Skeletal muscle tissue (tissue), 4 donors: ENCODE data around the gene MRPL44. TPM values are rescaled to one million over a fixed set of nuclear protein-coding genes. Genes with fewer than 3 reads are reported as not detected.
"Not testable (repeated sequence)": the region's sequence is repeated elsewhere in the genome, so short reads cannot be mapped to it uniquely, and the experiment has no call there.

Source experiments
- H3K27ac ChIP-seq: one replicate; pipeline ENCODE4 v1.7.0; 2013; ENCODE audit warnings: mild to moderate bottlenecking, low read depth, low read length, inconsistent platforms
- H3K27me3 ChIP-seq, 3 donors: one replicate each; pipeline ENCODE4 v1.7.0; 2013; ENCODE audit warnings: low read length in 3 of 3; ENCODE audit not compliant: control insufficient read depth in 3 of 3, insufficient read depth in 3 of 3
- H3K36me3 ChIP-seq, 3 donors: one replicate each; pipeline ENCODE4 v1.7.0; 2013; ENCODE audit warnings: low read length in 3 of 3; ENCODE audit not compliant: control insufficient read depth in 3 of 3, insufficient read depth in 3 of 3
- H3K4me1 ChIP-seq, 3 donors: one replicate each; pipeline ENCODE4 v1.7.0; 2013; ENCODE audit warnings: low read length in 3 of 3, mild to moderate bottlenecking in 3 of 3; ENCODE audit not compliant: control insufficient read depth in 3 of 3, insufficient read depth in 3 of 3
- H3K4me3 ChIP-seq, 3 donors: one replicate each; pipeline ENCODE4 v1.7.0; 2013; ENCODE audit warnings: low read length in 3 of 3
- H3K9ac ChIP-seq, 3 donors: one replicate each; pipeline ENCODE4 v1.7.0; 2013; ENCODE audit warnings: low read length in 3 of 3, mild to moderate bottlenecking in 3 of 3, moderate library complexity in 2 of 3, low read depth in 1 of 3
- H3K9me3 ChIP-seq, 3 donors: one replicate each; pipeline ENCODE4 v1.7.0; 2013; ENCODE audit warnings: low read length in 3 of 3; ENCODE audit not compliant: control insufficient read depth in 3 of 3
- total RNA-seq: library from RNA; depleted of rRNA; stranded (reverse); fragments of >200 nt; gene quantifications from one replicate; pipeline ENCODE4 v1.2.3, GENCODE V29; 2014
- donor health status: Osteomylitis.

MRPL44 gene
- total RNA-seq, 1 donor from 2014 or later, result 30.3 TPM

- Histone ChIP-seq H3K36me3 (no peaks in the 10 kb centered on the region), H3K9ac (no peak overlapping the region), H3K27me3 (no peaks in the 10 kb centered on the region), H3K4me3 (no peak overlapping the region), H3K27ac (no peak overlapping the region), H3K9me3 (no peaks in the 10 kb centered on the region), H3K4me1 (peaks cover 5 to 20% (median 13%) of the 10 kb centered on the region in 3 donors)
Measured at GRCh38 chr2:223998948-223999347, 41.7 kb downstream of the MRPL44 start.

GRCh38 chr2:223999862-224000261 lies 42.6 kb downstream of the MRPL44 start:
- peaks cover 10 to 26% (median 19%) of the 10 kb centered on the region in 3 donors for H3K4me1 ChIP-seq
- H3K36me3 ChIP-seq, result no peaks in the 10 kb centered on the region
- H3K9me3 ChIP-seq, result no peaks in the 10 kb centered on the region
- peak overlapping the region; percentile 39 for H3K27ac ChIP-seq
- H3K9ac ChIP-seq, result peak overlapping the region in 2 of 3 donors; percentile 13 to 60
- H3K27me3 ChIP-seq, result no peaks in the 10 kb centered on the region
- peak overlapping the region in 2 of 3 donors; percentile 39 to 54 for H3K4me3 ChIP-seq

GRCh38 chr2:224000662-224001061 lies 43.4 kb downstream of the MRPL44 start:
- not testable (repeated sequence) for H3K36me3 ChIP-seq, H3K9me3 ChIP-seq, H3K9ac ChIP-seq, H3K4me3 ChIP-seq, H3K27ac ChIP-seq, H3K27me3 ChIP-seq
- H3K4me1 ChIP-seq, result peaks cover 14 to 26% (median 19%) of the 10 kb centered on the region in 3 donors

GRCh38 chr2:224004105-224004695 lies 46.9 kb downstream of the MRPL44 start:
- peak overlapping the region in 1 of 3 donors; percentile 14 for H3K4me3 ChIP-seq
- peak overlapping the region; percentile 10 for H3K27ac ChIP-seq
- no peaks in the 10 kb centered on the region for H3K36me3 ChIP-seq
- no peaks in the 10 kb centered on the region for H3K9me3 ChIP-seq
- H3K9ac ChIP-seq, result peak overlapping the region in 2 of 3 donors; percentile 35 to 51
- H3K4me1 ChIP-seq, result peaks cover 14 to 32% (median 19%) of the 10 kb centered on the region in 3 donors
- peaks cover 0 to 2% (median 0%) of the 10 kb centered on the region in 3 donors for H3K27me3 ChIP-seq

GRCh38 chr2:224008702-224009261 lies 51.5 kb downstream of the MRPL44 start:
- Histone ChIP-seq H3K4me1 (peaks cover 9 to 22% (median 9%) of the 10 kb centered on the region in 3 donors), H3K27ac (no peak overlapping the region), H3K9me3 (no peaks in the 10 kb centered on the region), H3K9ac (peak overlapping the region in 1 of 3 donors; percentile 24), H3K27me3 (peaks cover 0 to 2% (median 0%) of the 10 kb centered on the region in 3 donors), H3K36me3 (no peaks in the 10 kb centered on the region), H3K4me3 (peak overlapping the region in 1 of 3 donors; percentile 9)

DNA sequence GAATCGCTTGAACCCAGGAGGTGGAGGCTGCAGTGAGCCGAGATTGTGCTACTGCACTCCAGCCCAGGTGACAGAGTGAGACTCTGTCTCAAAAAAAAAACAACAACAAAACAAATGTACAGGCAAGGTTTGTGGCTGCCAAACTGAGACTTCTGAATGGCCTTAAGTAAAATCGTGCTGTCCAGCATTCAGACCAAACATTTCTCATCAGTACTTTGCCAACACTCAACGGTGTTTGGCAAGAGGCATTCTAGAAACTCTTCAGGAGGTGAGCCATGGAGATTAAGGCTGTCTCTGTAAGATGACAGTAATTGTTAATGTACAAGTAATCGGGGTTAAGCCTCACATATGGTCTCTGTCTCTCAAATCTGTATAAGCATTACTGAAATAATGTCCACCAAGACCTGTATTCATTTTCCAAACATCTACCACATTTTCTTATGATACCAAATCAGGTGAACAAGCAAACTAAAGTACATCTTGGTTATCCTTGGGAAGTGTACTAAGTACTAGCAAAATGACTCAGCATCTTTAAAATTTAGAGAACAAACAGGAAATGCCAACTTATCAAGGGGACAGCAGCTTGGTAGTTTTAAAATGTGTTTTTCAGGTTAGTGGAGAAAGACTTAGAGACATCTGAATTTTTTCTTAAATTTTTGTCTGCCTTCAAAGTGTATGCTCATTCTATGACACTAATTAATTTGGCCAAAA lies 52.5 kb downstream of the MRPL44 start:
- H3K9me3 ChIP-seq, result no peaks in the 10 kb centered on the region
- H3K27me3 ChIP-seq, result peaks cover 0 to 2% (median 0%) of the 10 kb centered on the region in 3 donors
- no peak overlapping the region for H3K27ac ChIP-seq
- H3K4me1 ChIP-seq, result peaks cover 2 to 13% (median 3%) of the 10 kb centered on the region in 3 donors
- no peaks in the 10 kb centered on the region for H3K36me3 ChIP-seq
- H3K9ac ChIP-seq, result no peak overlapping the region
- no peak overlapping the region for H3K4me3 ChIP-seq

GRCh38 chr2:224011837-224012236 lies 54.6 kb downstream of the MRPL44 start:
- no peak overlapping the region for H3K9ac ChIP-seq
- peaks cover 0 to under 1% (median 0%) of the 10 kb centered on the region in 3 donors for H3K27me3 ChIP-seq
- no peak overlapping the region for H3K27ac ChIP-seq
- H3K9me3 ChIP-seq, result no peaks in the 10 kb centered on the region
- peaks cover 0 to 13% (median 2%) of the 10 kb centered on the region in 3 donors for H3K4me1 ChIP-seq
- no peak overlapping the region for H3K4me3 ChIP-seq
- no peaks in the 10 kb centered on the region for H3K36me3 ChIP-seq

DNA sequence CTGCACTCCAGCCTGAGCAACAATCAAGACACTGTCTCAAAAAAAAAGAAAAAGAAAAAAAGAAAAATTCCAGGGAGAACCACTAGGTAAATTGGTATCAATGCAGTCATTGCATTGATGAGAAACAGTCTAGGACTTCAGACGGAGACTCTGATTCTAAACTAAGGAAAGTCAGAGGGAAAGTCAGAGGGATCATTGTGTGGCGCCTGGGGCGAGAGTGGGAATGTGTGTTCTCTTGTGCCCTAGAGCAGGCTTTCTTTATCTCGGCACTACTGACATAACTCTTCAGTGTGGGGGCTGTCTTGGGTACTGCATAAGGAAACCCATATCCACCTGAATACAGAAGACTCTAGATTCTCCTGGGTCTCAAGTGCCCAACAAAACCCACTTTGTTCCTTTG lies 57.1 kb downstream of the MRPL44 start:
- Histone ChIP-seq H3K27ac (no peak overlapping the region), H3K9me3 (no peaks in the 10 kb centered on the region), H3K27me3 (no peaks in the 10 kb centered on the region), H3K4me1 (peaks cover 0 to 5% (median 0%) of the 10 kb centered on the region in 3 donors), H3K36me3 (no peaks in the 10 kb centered on the region), H3K9ac (no peak overlapping the region), H3K4me3 (no peak overlapping the region)

DNA sequence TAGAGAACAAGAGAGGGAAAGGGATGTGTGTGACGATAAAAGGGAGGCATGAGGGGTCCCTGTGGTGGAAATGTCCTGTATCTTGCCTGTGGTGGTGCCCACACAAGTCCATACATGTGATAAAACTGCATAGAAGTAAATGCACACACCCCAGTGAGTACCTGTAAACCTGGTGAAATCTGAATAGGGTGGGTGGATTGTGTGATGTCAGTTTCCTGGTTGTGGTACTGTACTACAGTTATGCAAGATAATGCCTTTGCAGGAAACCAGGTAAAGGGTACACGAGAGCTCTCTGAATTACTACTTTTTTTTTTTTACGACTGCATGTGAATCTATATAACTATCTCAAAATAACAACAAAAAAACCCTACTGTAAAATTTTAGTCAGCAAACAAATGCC lies 59.7 kb downstream of the MRPL44 start:
- no peaks in the 10 kb centered on the region for H3K36me3 ChIP-seq
- no peaks in the 10 kb centered on the region for H3K27me3 ChIP-seq
- H3K9ac ChIP-seq, result no peak overlapping the region
- no peak overlapping the region for H3K27ac ChIP-seq
- no peaks in the 10 kb centered on the region for H3K4me1 ChIP-seq
- H3K4me3 ChIP-seq, result no peak overlapping the region
- H3K9me3 ChIP-seq, result no peaks in the 10 kb centered on the region
